Neural cell (in vitro differentiated cells): ENCODE measurements around the gene TXNIP.

Source experiments
- CTCF ChIP-seq: fragments of 450-650 bp; IDR thresholded peaks from 2 replicates; pipeline ENCODE4 v1.5.1; 2014; ENCODE audit warnings: antibody characterized with exemption, mild to moderate bottlenecking, moderate library complexity; ENCODE audit not compliant: poor library complexity, severe bottlenecking
- EP300 ChIP-seq: fragments of 450-650 bp; conservative IDR thresholded peaks from 2 replicates; pipeline ENCODE4 v1.6.1; 2014; ENCODE audit warnings: antibody characterized with exemption, mild to moderate bottlenecking, moderate library complexity; ENCODE audit not compliant: poor library complexity, severe bottlenecking
- EZH2 ChIP-seq: fragments of 200-600, 300-800 bp; shearing (Covaris generic), sonication (generic); IDR thresholded peaks from 2 replicates; pipeline ENCODE4 v1.6.1; 2014; ENCODE audit warnings: antibody characterized with exemption, low read length, borderline replicate concordance, mild to moderate bottlenecking; ENCODE audit not compliant: insufficient read depth, poor library complexity, severe bottlenecking
- MXI1 ChIP-seq: fragments of 450-650 bp; conservative IDR thresholded peaks from 2 replicates; pipeline ENCODE4 v1.6.1; 2014; ENCODE audit warnings: antibody characterized with exemption, mild to moderate bottlenecking; ENCODE audit not compliant: poor library complexity, severe bottlenecking
- POLR2AphosphoS5 ChIP-seq: IDR thresholded peaks from 2 replicates; pipeline ENCODE4 v1.6.1; 2012
- REST ChIP-seq: IDR thresholded peaks from 2 replicates; pipeline ENCODE4 v1.6.1; 2012; ENCODE audit warnings: borderline replicate concordance
- SMC3 ChIP-seq: fragments of 450-650 bp; conservative IDR thresholded peaks from 2 replicates; pipeline ENCODE4 v1.6.1; 2014; ENCODE audit warnings: antibody characterized with exemption, mild to moderate bottlenecking, moderate library complexity; ENCODE audit not compliant: poor library complexity
- TAF1 ChIP-seq: IDR thresholded peaks from 2 replicates; pipeline ENCODE4 v1.6.1; 2012; ENCODE audit warnings: low read depth

GRCh38 chr1:145992958-145993617 is 3.3 kb downstream of the TXNIP start:
- no peak for TF ChIP-seq REST
- TF ChIP-seq EZH2, result no peak
- TF ChIP-seq CTCF, result no peak
- TF ChIP-seq TAF1, result no peak
- no peak for TF ChIP-seq POLR2AphosphoS5
- no peak for TF ChIP-seq MXI1
- no peak for TF ChIP-seq SMC3
- no peak for TF ChIP-seq EP300
